Testis (tissue), 3 donors: ENCODE data around the gene HNRNPL. TPM values are rescaled to one million over a fixed set of nuclear protein-coding genes. Genes with fewer than 3 reads are reported as not detected.

ENCODE experiments used
- DNase-seq: peaks from one replicate; pipeline ENCODE4 v3.0.0-alpha.2; 2019
- H3K27ac ChIP-seq, 2 donors: fragments of 200-600 bp; sonication (generic); one replicate each; pipeline ENCODE4 v1.5.1; 2019
- H3K27me3 ChIP-seq: fragments of 200-600 bp; sonication (generic); one replicate; pipeline ENCODE4 v1.5.1; 2019
- H3K36me3 ChIP-seq: fragments of 200-600 bp; sonication (generic); one replicate; pipeline ENCODE4 v1.5.1; 2017; ENCODE audit warnings: low read depth; ENCODE audit errors: missing control alignments
- H3K4me1 ChIP-seq: fragments of 200-600 bp; sonication (generic); one replicate; pipeline ENCODE4 v1.5.1; 2019
- H3K4me3 ChIP-seq, 2 donors: fragments of 200-600 bp; sonication (generic); one replicate each; pipeline ENCODE4 v1.5.1; 2017 to 2019
- H3K9me3 ChIP-seq: fragments of 200-600 bp; sonication (generic); one replicate; pipeline ENCODE4 v1.5.1; 2017
- CTCF ChIP-seq, 3 experiments: fragments of 450-650 bp in 2 of 3; fragments of 200-600 bp in 1 of 3; sonication (generic) in 1 of 3; IDR thresholded peaks; one replicate each; pipeline ENCODE4 v1.5.1; 2016 to 2019; ENCODE audit warnings: antibody characterized with exemption in 3 of 3, mild to moderate bottlenecking in 2 of 3, moderate library complexity in 1 of 3
- POLR2A ChIP-seq: fragments of 450-650 bp; IDR thresholded peaks from one replicate; pipeline ENCODE4 v1.6.1; 2017; ENCODE audit warnings: antibody characterized with exemption, mild to moderate bottlenecking, moderate library complexity
- WGBS, 2 donors: methylation state at CpG; one replicate each; pipeline ENCODE4 v1.1.5; 2018; 5-methylcytosine and 5-hydroxymethylcytosine counted together
- intact Hi-C: fragments of 100-400 bp; cut with DNase I; formaldehyde crosslinking; loops from one replicate; pipeline ENCODE4 v1.15.1; 2023; ENCODE audit warnings: low total_unique reads
- polyA plus RNA-seq: library from polyadenylated mRNA; stranded (reverse); fragments of 350-450 nt; fragmentation: Illumina TruSeq; extraction: RNeasy Lipid Tissue Mini Kit (QIAGEN cat#74804); gene quantifications from one replicate; pipeline ENCODE4 v1.2.3, GENCODE V29; 2014; ENCODE audit warnings: low read depth, low replicate concordance; ENCODE audit not compliant: insufficient read depth
- total RNA-seq, 2 donors: library from RNA; depleted of rRNA; stranded (reverse); fragments of >200 nt; gene quantifications; one replicate each; pipeline ENCODE4 v1.2.3, GENCODE V29; 2016

Gene HNRNPL
- total and polyA plus RNA-seq, 3 donors from 2014 or later = 216 to 307 (median 249) TPM

DNA sequence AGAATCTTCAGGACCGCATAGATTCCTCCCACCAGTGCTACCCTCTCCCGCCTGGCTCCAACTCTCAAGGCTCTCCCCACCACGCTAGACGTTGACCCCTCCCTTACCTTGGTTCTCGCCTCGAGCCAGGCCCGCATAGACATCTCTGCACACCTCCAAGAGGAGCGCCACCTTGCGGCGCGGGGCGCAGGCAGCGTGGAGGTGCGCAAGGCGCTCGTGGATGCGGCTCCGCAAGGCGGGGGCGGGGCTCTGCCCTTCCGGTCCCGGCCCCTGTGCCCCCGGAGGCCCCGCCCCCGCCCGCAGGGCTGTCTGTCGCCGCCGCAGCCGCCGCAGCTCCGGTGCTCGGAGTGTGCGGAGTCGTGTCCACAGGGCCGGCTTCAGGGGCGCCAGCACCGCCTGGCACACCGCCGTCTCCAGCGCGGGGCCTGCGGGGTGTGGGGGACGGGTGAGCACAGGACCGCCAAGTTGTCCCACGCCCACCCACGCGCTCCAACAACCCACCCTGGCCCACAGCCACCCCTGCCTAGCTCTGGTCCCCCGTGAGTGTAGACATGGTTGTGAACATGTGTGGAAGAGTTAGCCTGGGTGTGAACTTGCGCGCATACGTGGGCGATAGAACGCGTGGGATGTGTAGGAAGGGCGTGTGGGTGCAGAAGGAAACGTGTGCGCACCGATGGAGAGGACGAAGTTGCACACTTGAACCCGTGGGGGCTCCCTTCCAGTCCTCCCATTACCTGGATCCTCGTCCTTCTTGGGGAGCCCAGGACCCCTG, 20.2 kb upstream of the HNRNPL start:
- TF ChIP-seq POLR2A (no peak), CTCF (IDR thresholded peaks at IDR 0.05) (peak; percentile 76 to 82 (median 80))
- Histone ChIP-seq H3K4me3 (peak overlapping the region; percentile 45 to 60), H3K27ac (no peak overlapping the region), H3K27me3 (no peaks in the 10 kb centered on the region), H3K4me1 (no peaks in the 10 kb centered on the region), H3K9me3 (no peaks in the 10 kb centered on the region), H3K36me3 (no peaks in the 10 kb centered on the region)
- intact Hi-C loops = no loop called here
- DNase-seq = peak; percentile 87
- WGBS, 2 donors = 20 to 24% methylated on average over 8 to 29 of the region's 62 CpGs

DNA sequence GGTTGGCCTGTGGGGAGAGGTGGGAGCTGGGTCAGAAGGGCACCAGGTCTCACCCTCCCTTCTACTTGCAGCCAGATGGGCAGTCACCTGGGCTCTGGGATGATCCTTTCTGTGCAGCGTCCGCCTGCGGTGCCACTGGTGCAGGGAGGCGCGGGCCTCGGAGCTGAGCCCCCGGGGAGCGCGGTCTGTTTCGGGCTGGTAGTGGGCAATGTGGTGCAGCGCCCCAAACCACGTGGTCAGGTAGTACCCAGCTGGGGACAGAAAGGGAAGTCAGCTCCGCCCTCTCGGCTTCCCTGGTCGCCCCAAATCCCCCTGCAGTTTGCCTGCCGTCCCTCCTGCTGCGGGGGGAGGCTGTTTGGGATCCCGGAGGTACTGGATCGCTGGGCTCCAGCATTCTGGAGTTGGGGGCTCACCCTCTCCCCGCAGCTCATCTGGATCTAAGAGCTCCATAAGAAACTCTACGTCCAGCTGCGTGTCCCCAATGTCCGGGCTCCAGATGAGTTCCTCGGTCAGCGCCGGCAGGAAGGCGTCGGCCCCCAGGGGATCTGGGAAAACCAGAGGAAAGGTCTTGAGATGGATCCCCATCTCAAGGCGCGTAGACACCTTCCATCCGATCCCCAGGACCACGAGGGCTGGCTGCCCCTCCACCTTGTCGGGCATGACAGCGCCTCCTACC, 19.5 kb upstream of the HNRNPL start:
- 12 to 24% methylated on average over 10 to 33 of the region's 34 CpGs for WGBS, 2 donors
- no peaks in the 10 kb centered on the region for H3K9me3 ChIP-seq
- H3K27me3 ChIP-seq = no peaks in the 10 kb centered on the region
- no peak for DNase-seq
- H3K27ac ChIP-seq = no peak overlapping the region
- peak overlapping the region; percentile 45 to 60 for H3K4me3 ChIP-seq
- no peaks in the 10 kb centered on the region for H3K36me3 ChIP-seq
- intact Hi-C loops = no loop called here
- no peaks in the 10 kb centered on the region for H3K4me1 ChIP-seq
- no peak for TF ChIP-seq POLR2A
- no peak for TF ChIP-seq CTCF (IDR thresholded peaks at IDR 0.05)

DNA sequence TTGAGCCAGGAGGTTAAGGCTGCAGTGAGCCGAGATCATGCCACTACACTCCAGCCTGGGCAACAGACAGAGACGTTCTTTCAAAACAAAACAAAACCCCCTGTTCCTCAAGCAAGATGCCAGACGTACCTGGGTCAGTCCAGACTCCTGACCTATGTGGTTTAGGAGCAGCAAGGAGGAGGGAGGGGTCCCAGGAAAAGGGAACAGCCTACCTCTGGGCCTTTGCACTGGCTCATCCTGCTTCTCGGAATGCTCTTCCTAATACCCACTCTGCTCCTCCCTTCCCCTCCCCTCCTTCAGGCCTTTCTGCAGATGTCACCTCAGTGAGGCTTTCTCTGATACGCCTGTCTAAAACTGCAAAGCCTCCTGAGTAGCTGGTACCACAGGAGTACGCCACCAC, 18.8 kb upstream of the HNRNPL start:
- no peaks in the 10 kb centered on the region for H3K27me3 ChIP-seq
- H3K36me3 ChIP-seq = no peaks in the 10 kb centered on the region
- WGBS, 2 donors = 76 to 84% methylated on average over 6 of the region's 6 CpGs
- no peak overlapping the region for H3K4me3 ChIP-seq
- no peak overlapping the region for H3K27ac ChIP-seq
- TF ChIP-seq CTCF (IDR thresholded peaks at IDR 0.05) = no peak
- no peak for TF ChIP-seq POLR2A
- no peaks in the 10 kb centered on the region for H3K4me1 ChIP-seq
- DNase-seq = no peak
- intact Hi-C loops = no loop called here
- H3K9me3 ChIP-seq = no peaks in the 10 kb centered on the region

DNA sequence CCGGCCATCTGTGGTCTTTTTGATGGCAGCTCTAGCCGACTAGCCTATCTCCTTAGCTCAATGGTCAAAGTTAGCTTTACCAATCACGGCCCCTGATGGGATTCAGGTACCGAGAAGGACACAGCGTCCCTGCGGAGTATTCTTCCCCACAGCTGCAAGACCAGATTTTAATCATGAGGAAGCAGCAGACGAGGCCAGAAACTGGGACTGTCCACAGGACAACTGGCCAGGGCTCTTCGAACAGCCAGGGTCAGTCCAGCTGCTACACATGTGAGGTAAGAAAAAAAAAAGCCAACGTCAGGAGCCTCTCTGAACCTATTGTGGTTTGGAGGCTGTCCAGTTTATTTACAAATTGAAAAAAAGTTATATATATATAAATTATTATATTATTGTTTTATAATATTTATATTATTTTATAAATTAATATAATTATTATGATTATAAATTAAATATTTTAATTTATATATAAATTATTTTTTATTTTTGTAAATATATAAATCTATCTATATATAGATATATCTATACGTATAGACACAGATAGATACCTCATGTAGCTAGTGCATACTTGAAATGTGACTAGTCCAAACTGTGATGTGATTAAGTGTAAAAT, 17.5 kb upstream of the HNRNPL start:
- WGBS, 2 donors = 80 to 88% methylated on average over 10 of the region's 10 CpGs
- intact Hi-C loops = no loop called here
- no peak for DNase-seq
- no peaks in the 10 kb centered on the region for H3K27me3 ChIP-seq
- no peak overlapping the region for H3K27ac ChIP-seq
- H3K4me3 ChIP-seq = no peak overlapping the region
- no peaks in the 10 kb centered on the region for H3K9me3 ChIP-seq
- H3K36me3 ChIP-seq = no peaks in the 10 kb centered on the region
- TF ChIP-seq POLR2A (no peak), CTCF (IDR thresholded peaks at IDR 0.05) (no peak)
- H3K4me1 ChIP-seq = no peaks in the 10 kb centered on the region
